Stimulated activated CD8-positive, alpha-beta memory T cell treated with anti-CD3 and anti-CD28 coated beads, Interleukin-12 subunit alpha, Interleukin-12 subunit beta, amount 100 ng/mL, for 1 hour (primary cell): ENCODE results near the gene NOP16.
A peak's percentile ranks its signal among the peaks of the same experiment; 100 is the strongest.

ENCODE experiments used
- DNase-seq: peaks from one replicate; pipeline ENCODE4 v3.0.0-alpha.2; 2020; ENCODE audit warnings: low read depth

The NOP16 gene

GRCh38 chr5:176384991-176385390 lies 3.4 kb downstream of the NOP16 start:
- no peak for DNase-seq

GRCh38 chr5:176384366-176384930 lies 4.0 kb downstream of the NOP16 start:
- DNase-seq = no peak

- no peak for DNase-seq
These were observed 4.4 kb downstream of the NOP16 start for GRCh38 chr5:176383961-176384360.

GRCh38 chr5:176383248-176383905 lies 5.0 kb downstream of the NOP16 start:
- DNase-seq = no peak

- DNase-seq = no peak
These were observed 5.7 kb downstream of the NOP16 start for GRCh38 chr5:176382721-176383120.

- no peak for DNase-seq
These were observed 6.4 kb downstream of the NOP16 start for GRCh38 chr5:176381979-176382378.

GRCh38 chr5:176381423-176381822 lies 7.0 kb downstream of the NOP16 start:
- no peak for DNase-seq

GRCh38 chr5:176379881-176380280 lies 8.5 kb downstream of the NOP16 start:
- no peak for DNase-seq

GRCh38 chr5:176373100-176373818 lies 15.1 kb downstream of the NOP16 start:
- no peak for DNase-seq

GRCh38 chr5:176371621-176372539 lies 16.5 kb downstream of the NOP16 start:
- no peak for DNase-seq

GRCh38 chr5:176369934-176370711 lies 18.3 kb downstream of the NOP16 start:
- DNase-seq = no peak

GRCh38 chr5:176368726-176369125 lies 19.7 kb downstream of the NOP16 start:
- DNase-seq = no peak

GRCh38 chr5:176366232-176366894 lies 22.0 kb downstream of the NOP16 start:
- DNase-seq = no peak

- DNase-seq = no peak
These were observed 22.8 kb downstream of the NOP16 start, which contains the start of gene ARL10 for GRCh38 chr5:176365351-176366231. ARL10 (plus strand) TSS chr5:176365487; CDS start chr5:176365564, 77 bp downstream.

GRCh38 chr5:176364765-176365350 lies 23.5 kb downstream of the NOP16 start:
- no peak for DNase-seq

- no peak for DNase-seq
These were observed 26.2 kb downstream of the NOP16 start for GRCh38 chr5:176362233-176362490.

GRCh38 chr5:176361437-176362232 lies 26.8 kb downstream of the NOP16 start, which contains the start of gene KIAA1191:
KIAA1191 (minus strand) TSS chr5:176361764; CDS start chr5:176359508, 2,256 bp downstream.
- peak; percentile 88 for DNase-seq

- no peak for DNase-seq
These were observed 27.4 kb downstream of the NOP16 start for GRCh38 chr5:176360894-176361436.
